Measurements from ENCODE around the gene TCHP. TPM values are rescaled to one million over a fixed set of nuclear protein-coding genes. Genes with fewer than 3 reads are reported as not detected.

TCHP gene
- polyA plus RNA-seq, 1 donor from 2014 or later, result 12.8 TPM

DNA sequence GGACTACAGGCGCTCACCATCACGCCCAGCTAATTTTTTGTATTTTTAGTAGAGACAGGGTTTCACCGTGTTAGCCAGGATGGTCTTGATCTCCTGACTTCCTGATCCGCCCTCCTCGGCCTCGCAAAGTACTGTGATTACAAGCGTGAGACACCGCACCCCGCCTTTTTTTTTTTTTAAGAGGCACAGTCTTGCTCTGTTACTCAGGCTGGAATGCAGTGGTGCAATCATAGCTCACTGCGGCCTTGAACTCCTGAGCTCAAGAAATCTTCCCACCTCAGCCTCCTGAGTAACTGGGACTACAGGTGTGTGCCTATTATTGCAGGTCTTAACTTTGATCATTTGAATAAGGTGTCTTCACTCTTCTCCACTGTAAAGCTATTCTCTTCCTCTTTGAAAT, 14.5 kb upstream of the TCHP start:
- Histone ChIP-seq H3K4me2 (ENCODE audit: low read length) (no peak overlapping the region), H3F3A (ENCODE audit: insufficient read depth, low read length, poor library complexity, severe bottlenecking) (no peaks in the 10 kb centered on the region), H4K20me1 (ENCODE audit: insufficient read depth) (no peaks in the 10 kb centered on the region), H3K79me2 (replicated peaks; ENCODE audit: insufficient read depth, low read length) (no peaks in the 10 kb centered on the region), H3K4me3 (ENCODE audit: low read length) (no peak overlapping the region), H3K9ac (ENCODE audit: low read length) (no peak overlapping the region), H3K36me3 (ENCODE audit: insufficient read depth, low read length) (no peaks in the 10 kb centered on the region), H3K9me3 (ENCODE audit: low read length) (no peaks in the 10 kb centered on the region), H2AFZ (ENCODE audit: low read depth, low read length) (no peak overlapping the region), H3K9me2 (ENCODE audit: insufficient read depth, low read length) (no peaks in the 10 kb centered on the region), H3K27ac (ENCODE audit: low read length) (no peak overlapping the region), H3K27me3 (ENCODE audit: insufficient read depth, low read depth, low read length) (no peaks in the 10 kb centered on the region)
- TF ChIP-seq EP300 (conservative IDR thresholded peaks at IDR 0.05; ENCODE audit: poor library complexity, severe bottlenecking) (no peak), TAF1 (IDR thresholded peaks at IDR 0.05; ENCODE audit: low read depth) (no peak), CTCF (IDR thresholded peaks at IDR 0.05; ENCODE audit: poor library complexity, severe bottlenecking) (no peak), POLR2AphosphoS5 (IDR thresholded peaks at IDR 0.05) (no peak), RAD21 (conservative IDR thresholded peaks at IDR 0.05) (no peak), EZH2 (IDR thresholded peaks at IDR 0.05; ENCODE audit: borderline replicate concordance, insufficient read depth, low read length, poor library complexity, severe bottlenecking) (no peak), SMC3 (conservative IDR thresholded peaks at IDR 0.05; ENCODE audit: poor library complexity) (no peak), MXI1 (conservative IDR thresholded peaks at IDR 0.05; ENCODE audit: poor library complexity, severe bottlenecking) (no peak)
- TF ChIP-seq, protein P1, sequence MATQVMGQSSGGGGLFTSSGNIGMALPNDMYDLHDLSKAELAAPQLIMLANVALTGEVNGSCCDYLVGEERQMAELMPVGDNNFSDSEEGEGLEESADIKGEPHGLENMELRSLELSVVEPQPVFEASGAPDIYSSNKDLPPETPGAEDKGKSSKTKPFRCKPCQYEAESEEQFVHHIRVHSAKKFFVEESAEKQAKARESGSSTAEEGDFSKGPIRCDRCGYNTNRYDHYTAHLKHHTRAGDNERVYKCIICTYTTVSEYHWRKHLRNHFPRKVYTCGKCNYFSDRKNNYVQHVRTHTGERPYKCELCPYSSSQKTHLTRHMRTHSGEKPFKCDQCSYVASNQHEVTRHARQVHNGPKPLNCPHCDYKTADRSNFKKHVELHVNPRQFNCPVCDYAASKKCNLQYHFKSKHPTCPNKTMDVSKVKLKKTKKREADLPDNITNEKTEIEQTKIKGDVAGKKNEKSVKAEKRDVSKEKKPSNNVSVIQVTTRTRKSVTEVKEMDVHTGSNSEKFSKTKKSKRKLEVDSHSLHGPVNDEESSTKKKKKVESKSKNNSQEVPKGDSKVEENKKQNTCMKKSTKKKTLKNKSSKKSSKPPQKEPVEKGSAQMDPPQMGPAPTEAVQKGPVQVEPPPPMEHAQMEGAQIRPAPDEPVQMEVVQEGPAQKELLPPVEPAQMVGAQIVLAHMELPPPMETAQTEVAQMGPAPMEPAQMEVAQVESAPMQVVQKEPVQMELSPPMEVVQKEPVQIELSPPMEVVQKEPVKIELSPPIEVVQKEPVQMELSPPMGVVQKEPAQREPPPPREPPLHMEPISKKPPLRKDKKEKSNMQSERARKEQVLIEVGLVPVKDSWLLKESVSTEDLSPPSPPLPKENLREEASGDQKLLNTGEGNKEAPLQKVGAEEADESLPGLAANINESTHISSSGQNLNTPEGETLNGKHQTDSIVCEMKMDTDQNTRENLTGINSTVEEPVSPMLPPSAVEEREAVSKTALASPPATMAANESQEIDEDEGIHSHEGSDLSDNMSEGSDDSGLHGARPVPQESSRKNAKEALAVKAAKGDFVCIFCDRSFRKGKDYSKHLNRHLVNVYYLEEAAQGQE (IDR thresholded peaks at IDR 0.05; ENCODE audit: borderline replicate concordance), result no peak

GRCh38 chr12:109888179-109889020, 11.7 kb upstream of the TCHP start:
- H3K4me2 ChIP-seq (ENCODE audit: low read length), result no peak overlapping the region
- no peaks in the 10 kb centered on the region for H3F3A ChIP-seq (ENCODE audit: insufficient read depth, low read length, poor library complexity, severe bottlenecking)
- H3K4me3 ChIP-seq (ENCODE audit: low read length), result no peak overlapping the region
- H3K9me2 ChIP-seq (ENCODE audit: insufficient read depth, low read length), result no peaks in the 10 kb centered on the region
- no peaks in the 10 kb centered on the region for H3K27me3 ChIP-seq (ENCODE audit: insufficient read depth, low read depth, low read length)
- no peak overlapping the region for H3K9ac ChIP-seq (ENCODE audit: low read length)
- no peak overlapping the region for H3K27ac ChIP-seq (ENCODE audit: low read length)
- TF ChIP-seq EZH2 (IDR thresholded peaks at IDR 0.05; ENCODE audit: borderline replicate concordance, insufficient read depth, low read length, poor library complexity, severe bottlenecking) (no peak), RAD21 (conservative IDR thresholded peaks at IDR 0.05) (no peak), TAF1 (IDR thresholded peaks at IDR 0.05; ENCODE audit: low read depth) (no peak), CTCF (IDR thresholded peaks at IDR 0.05; ENCODE audit: poor library complexity, severe bottlenecking) (no peak), MXI1 (conservative IDR thresholded peaks at IDR 0.05; ENCODE audit: poor library complexity, severe bottlenecking) (no peak)
- no peak overlapping the region for H2AFZ ChIP-seq (ENCODE audit: low read depth, low read length)
- H4K20me1 ChIP-seq (ENCODE audit: insufficient read depth), result no peaks in the 10 kb centered on the region
- no peaks in the 10 kb centered on the region for H3K9me3 ChIP-seq (ENCODE audit: low read length)
- H3K79me2 ChIP-seq (replicated peaks; ENCODE audit: insufficient read depth, low read length), result no peaks in the 10 kb centered on the region
- no peaks in the 10 kb centered on the region for H3K36me3 ChIP-seq (ENCODE audit: insufficient read depth, low read length)
